SU-DHL-6 (cell line): ENCODE results near the gene DRD4.

Experiments used
- EZH2phosphoT487 ChIP-seq: fragments of 200-600 bp; sonication (generic), shearing (Covaris generic); conservative IDR thresholded peaks from 2 replicates; pipeline ENCODE4 v1.6.1; 2018; ENCODE audit warnings: mild to moderate bottlenecking, antibody characterized with exemption, low read length, moderate library complexity, mixed read lengths
- TF ChIP-seq, protein P1 (sequence below): fragments of 200-600 bp; sonication (generic); IDR thresholded peaks from one replicate; pipeline ENCODE4 v1.5.1; 2017; ENCODE audit warnings: antibody characterized with exemption, mild to moderate bottlenecking, low read length, moderate library complexity; ENCODE audit not compliant: insufficient read depth, poor library complexity, severe bottlenecking

DNA sequence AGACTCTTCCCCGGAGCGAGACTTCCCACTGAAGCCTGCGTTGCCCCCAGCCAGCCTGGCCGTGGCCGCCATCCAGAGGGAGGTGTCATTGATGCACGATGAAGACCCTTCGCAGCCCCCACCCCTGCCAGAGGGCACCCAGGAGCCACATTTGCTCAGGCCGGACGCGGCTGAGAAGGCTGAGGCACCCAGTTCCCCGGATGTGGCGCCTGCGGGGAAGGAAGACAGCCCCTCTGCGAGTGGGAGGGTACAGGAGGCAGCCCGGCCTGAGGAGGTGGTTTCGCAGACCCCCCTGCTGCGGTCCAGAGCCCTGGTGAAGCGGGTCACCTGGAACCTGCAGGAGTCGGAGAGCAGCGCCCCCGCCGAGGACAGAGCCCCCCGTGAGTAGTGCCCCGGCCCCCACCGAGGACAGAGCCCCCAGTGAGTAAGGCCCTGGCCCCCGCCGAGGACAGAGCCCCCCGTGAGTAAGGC lies 27.7 kb upstream of the DRD4 start:
- TF ChIP-seq, protein P1, sequence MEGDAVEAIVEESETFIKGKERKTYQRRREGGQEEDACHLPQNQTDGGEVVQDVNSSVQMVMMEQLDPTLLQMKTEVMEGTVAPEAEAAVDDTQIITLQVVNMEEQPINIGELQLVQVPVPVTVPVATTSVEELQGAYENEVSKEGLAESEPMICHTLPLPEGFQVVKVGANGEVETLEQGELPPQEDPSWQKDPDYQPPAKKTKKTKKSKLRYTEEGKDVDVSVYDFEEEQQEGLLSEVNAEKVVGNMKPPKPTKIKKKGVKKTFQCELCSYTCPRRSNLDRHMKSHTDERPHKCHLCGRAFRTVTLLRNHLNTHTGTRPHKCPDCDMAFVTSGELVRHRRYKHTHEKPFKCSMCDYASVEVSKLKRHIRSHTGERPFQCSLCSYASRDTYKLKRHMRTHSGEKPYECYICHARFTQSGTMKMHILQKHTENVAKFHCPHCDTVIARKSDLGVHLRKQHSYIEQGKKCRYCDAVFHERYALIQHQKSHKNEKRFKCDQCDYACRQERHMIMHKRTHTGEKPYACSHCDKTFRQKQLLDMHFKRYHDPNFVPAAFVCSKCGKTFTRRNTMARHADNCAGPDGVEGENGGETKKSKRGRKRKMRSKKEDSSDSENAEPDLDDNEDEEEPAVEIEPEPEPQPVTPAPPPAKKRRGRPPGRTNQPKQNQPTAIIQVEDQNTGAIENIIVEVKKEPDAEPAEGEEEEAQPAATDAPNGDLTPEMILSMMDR = no peak
- TF ChIP-seq EZH2phosphoT487 = no peak
